Vagina (tissue), 2 donors: ENCODE measurements around the gene PPP1R15B.

ENCODE experiments used
- CTCF ChIP-seq, 3 experiments: fragments of 450-650 bp in 2 of 3; fragments of 200-600 bp in 1 of 3; sonication (generic) in 1 of 3; IDR thresholded peaks; one replicate each; pipeline ENCODE4 v1.5.1; 2017 to 2019; ENCODE audit warnings: antibody characterized with exemption in 3 of 3, mild to moderate bottlenecking in 2 of 3, moderate library complexity in 2 of 3
- POLR2A ChIP-seq, 2 donors: fragments of 450-650 bp; IDR thresholded peaks; one replicate each; pipeline ENCODE4 v1.6.1; 2017; ENCODE audit warnings: antibody characterized with exemption in 2 of 2, mild to moderate bottlenecking in 2 of 2, moderate library complexity in 2 of 2
- POLR2AphosphoS5 ChIP-seq, 2 donors: sonication (generic); formaldehyde crosslinking; IDR thresholded peaks; one replicate each; pipeline ENCODE4 v1.9.0; 2017; ENCODE audit warnings: antibody characterized with exemption in 2 of 2, mild to moderate bottlenecking in 2 of 2, low read depth in 1 of 2; ENCODE audit not compliant: insufficient read depth in 1 of 2

DNA sequence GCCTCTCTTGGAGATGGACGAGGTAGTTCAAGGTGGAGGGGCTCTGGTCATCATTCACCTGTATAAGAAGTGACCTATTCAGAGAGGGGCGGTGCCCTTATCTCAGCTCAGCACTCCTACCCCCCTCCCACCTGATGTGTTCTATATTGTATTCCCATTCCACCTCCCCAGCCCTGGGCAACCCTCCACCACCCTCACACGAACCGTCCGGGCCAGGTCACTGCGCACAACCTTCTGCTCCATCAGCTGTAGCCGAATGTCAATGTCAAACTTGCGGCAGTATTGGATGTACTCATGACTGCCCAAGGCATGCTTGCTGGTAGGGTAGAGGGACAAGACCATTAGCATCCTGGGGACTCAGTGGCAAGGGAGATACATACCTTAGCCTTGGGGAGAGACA, 48.7 kb upstream of the PPP1R15B start:
- TF ChIP-seq CTCF (IDR thresholded peaks at IDR 0.05): no peak
- no peak for TF ChIP-seq POLR2AphosphoS5 (IDR thresholded peaks at IDR 0.05; ENCODE audit: insufficient read depth in 1 of 2, low read depth in 1 of 2)
- TF ChIP-seq POLR2A (IDR thresholded peaks at IDR 0.05): no peak
